NT2/D1 (cell line): Measurements from ENCODE around the gene OGFOD1.

ENCODE experiments used
- YY1 ChIP-seq: IDR thresholded peaks from 2 replicates; pipeline ENCODE4 v1.6.1; 2011; ENCODE audit not compliant: insufficient read length, insufficient read depth
- ZNF274 ChIP-seq: IDR thresholded peaks from 2 replicates; pipeline ENCODE4 v1.6.1; 2011; ENCODE audit warnings: mild to moderate bottlenecking, low read depth, low read length

DNA sequence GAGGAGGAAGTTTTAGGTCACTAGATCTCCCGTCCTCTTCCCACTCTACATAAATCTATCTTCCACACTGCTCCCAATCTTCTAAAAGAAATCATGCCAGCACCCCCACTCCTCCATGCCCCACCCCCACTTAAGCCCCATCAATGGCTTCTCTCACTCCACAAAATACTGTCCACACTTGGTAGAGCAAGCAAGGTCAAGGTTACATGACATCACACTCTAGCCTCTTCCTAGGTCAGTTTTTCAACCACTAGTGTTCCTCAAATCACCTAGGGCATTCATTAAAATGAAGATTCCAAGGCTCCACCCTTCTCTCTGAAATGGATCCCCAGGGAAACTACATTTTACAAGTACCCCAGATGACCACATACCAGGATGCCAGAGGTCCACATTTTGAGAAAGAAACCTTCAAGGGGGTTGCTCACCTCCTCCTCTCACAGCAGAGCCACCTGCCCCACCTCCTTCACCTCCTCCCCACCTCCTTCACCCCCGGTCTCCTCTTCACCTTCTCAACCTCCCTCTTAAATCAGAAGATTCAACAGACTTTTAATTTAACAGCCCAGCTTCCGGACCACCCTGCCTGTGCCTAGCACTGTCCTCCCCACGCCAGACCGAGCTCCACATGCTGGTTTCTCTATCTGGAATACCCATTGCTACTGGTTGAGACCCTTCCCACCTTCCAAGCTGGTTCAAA, 29.2 kb upstream of the OGFOD1 start:
- TF ChIP-seq ZNF274 = no peak
- no peak for TF ChIP-seq YY1
